ENCODE data around the gene RUFY3. TPM values are rescaled to one million over a fixed set of nuclear protein-coding genes. Genes with fewer than 3 reads are reported as not detected.
A peak's percentile ranks its signal among the peaks of the same experiment; 100 is the strongest.

RUFY3 gene
- total RNA-seq, 1 experiment from 2014 or later, result 48.0 TPM

- Histone ChIP-seq H3K79me1 (ENCODE audit: insufficient read depth, low read depth, low read length, poor library complexity, severe bottlenecking) (no peaks in the 10 kb centered on the region), H4K20me1 (ENCODE audit: control insufficient read depth, insufficient read depth, insufficient read length) (no peaks in the 10 kb centered on the region), H2BK12ac (ENCODE audit: insufficient read length, low read depth, low read length) (no peak overlapping the region), H4K8ac (replicated peaks; ENCODE audit: insufficient read length, low read depth, low read length) (no peak overlapping the region), H2BK120ac (ENCODE audit: low read depth, low read length, poor library complexity, severe bottlenecking) (no peak overlapping the region), H3K23ac (ENCODE audit: insufficient read length, low read depth, low read length) (no peak overlapping the region), H3K27ac (ENCODE audit: insufficient read length, low read depth, low read length) (no peak overlapping the region), H3K4ac (ENCODE audit: low read depth, low read length) (no peak overlapping the region), H3K14ac (ENCODE audit: insufficient read depth, low read length) (no peak overlapping the region), H3K56ac (ENCODE audit: insufficient read length, low read depth, low read length) (no peak overlapping the region), H3K79me2 (ENCODE audit: insufficient read depth, low read length) (no peaks in the 10 kb centered on the region), H3K9ac (ENCODE audit: extremely low read depth, insufficient read length, low read length) (no peak overlapping the region), H3K4me2 (ENCODE audit: insufficient read depth, insufficient read length, low read length) (peak overlapping the region; percentile 80), H4K5ac (ENCODE audit: insufficient read length, low read depth, low read length) (no peak overlapping the region), H2BK20ac (ENCODE audit: low read depth, low read length, poor library complexity, severe bottlenecking) (no peak overlapping the region), H3K27me3 (ENCODE audit: insufficient read depth, low read length) (no peaks in the 10 kb centered on the region), H3K4me1 (ENCODE audit: insufficient read depth, low read length) (no peaks in the 10 kb centered on the region; the same call in 1 of the 2 replicates), H4K91ac (ENCODE audit: insufficient read length, low read depth, low read length) (no peak overlapping the region), H2AFZ (ENCODE audit: low read length) (no peak overlapping the region), H3T11ph (ENCODE audit: low read length) (no peak overlapping the region), H3K18ac (ENCODE audit: insufficient read length, low read depth, low read length) (no peak overlapping the region), H3K23me2 (ENCODE audit: insufficient read length, low read depth, low read length, poor library complexity, severe bottlenecking) (no peaks in the 10 kb centered on the region), H3K9me3 (ENCODE audit: control insufficient read depth, low read depth, low read length) (no peaks in the 10 kb centered on the region), H2AK5ac (ENCODE audit: insufficient read length, low read length) (no peak overlapping the region), H2BK15ac (ENCODE audit: low read depth, low read length) (no peak overlapping the region), H2BK5ac (ENCODE audit: insufficient read length, low read length) (no peak overlapping the region)
- TF ChIP-seq, protein P1, sequence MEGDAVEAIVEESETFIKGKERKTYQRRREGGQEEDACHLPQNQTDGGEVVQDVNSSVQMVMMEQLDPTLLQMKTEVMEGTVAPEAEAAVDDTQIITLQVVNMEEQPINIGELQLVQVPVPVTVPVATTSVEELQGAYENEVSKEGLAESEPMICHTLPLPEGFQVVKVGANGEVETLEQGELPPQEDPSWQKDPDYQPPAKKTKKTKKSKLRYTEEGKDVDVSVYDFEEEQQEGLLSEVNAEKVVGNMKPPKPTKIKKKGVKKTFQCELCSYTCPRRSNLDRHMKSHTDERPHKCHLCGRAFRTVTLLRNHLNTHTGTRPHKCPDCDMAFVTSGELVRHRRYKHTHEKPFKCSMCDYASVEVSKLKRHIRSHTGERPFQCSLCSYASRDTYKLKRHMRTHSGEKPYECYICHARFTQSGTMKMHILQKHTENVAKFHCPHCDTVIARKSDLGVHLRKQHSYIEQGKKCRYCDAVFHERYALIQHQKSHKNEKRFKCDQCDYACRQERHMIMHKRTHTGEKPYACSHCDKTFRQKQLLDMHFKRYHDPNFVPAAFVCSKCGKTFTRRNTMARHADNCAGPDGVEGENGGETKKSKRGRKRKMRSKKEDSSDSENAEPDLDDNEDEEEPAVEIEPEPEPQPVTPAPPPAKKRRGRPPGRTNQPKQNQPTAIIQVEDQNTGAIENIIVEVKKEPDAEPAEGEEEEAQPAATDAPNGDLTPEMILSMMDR (conservative IDR thresholded peaks at IDR 0.05), result no peak
- peak overlapping the region; percentile 86 to 90 for H3K4me3 Mint-ChIP-seq
- no peaks in the 10 kb centered on the region for H3K27me3 Mint-ChIP-seq (ENCODE audit: low read depth)
- no peaks in the 10 kb centered on the region for H3K9me3 Mint-ChIP-seq
- no peak overlapping the region for H3K27ac Mint-ChIP-seq
- peaks cover 24 to 25% of the 10 kb centered on the region in 2 experiments for H3K4me1 Mint-ChIP-seq
- DNase-seq, result no peak
- no CpG with 5 or more reads among the region's 1 CpG for WGBS (ENCODE audit: extremely low coverage, insufficient read length, low lambda C conversion rate)
- no peaks in the 10 kb centered on the region; a peak in 1 of 7 replicates for H3K36me3 Mint-ChIP-seq (ENCODE audit: insufficient read depth in 1 of 3, low read depth in 3 of 3)
Measured at GRCh38 chr4:70706516-70706915, 15.2 kb upstream of the RUFY3 start.

Measured in H9 (cell line).